K562 (cell line): ENCODE results near the gene HUS1. TPM values are rescaled to one million over a fixed set of nuclear protein-coding genes. Genes with fewer than 3 reads are reported as not detected.

Source experiments
- ATAC-seq: fragments of 200-7000 bp; cut with Tn5 transposase; 3 replicates; pipeline ENCODE4 v1.9.1; 2020; ENCODE audit warnings: moderate library complexity
- BruUV-seq: library from RNA; stranded (reverse); fragments of 400-500 nt; replicated peaks from 2 replicates; lab custom pipeline; 2021; lab: Mats Ljungman, UMichigan
- CTCF ChIA-PET: fragments of 300-600 bp; formaldehyde crosslinking; extraction: SDS; loops from one replicate; lab custom pipeline; 2021; ENCODE audit warnings: low intra/inter-chr PET ratio; lab: Yijun Ruan, JAX
- POLR2A ChIA-PET: fragments of 300-600, 350-650 bp; sonication (Branson Sonifier 250); formaldehyde crosslinking; extraction: SDS; loops from one replicate; lab custom pipeline; 2021; ENCODE audit warnings: antibody characterized with exemption, inconsistent platforms; lab: Yijun Ruan, JAX
- DNase-seq, 4 experiments: peaks; one replicate each; pipeline versions ENCODE4 v3.0.0 to v3.0.0-alpha.2; 2011 to 2018; ENCODE audit warnings: low spot score in 3 of 4, mixed read lengths in 3 of 4; ENCODE audit errors: extremely low read depth in 1 of 4
- FAIRE-seq: peaks from 2 replicates; lab custom pipeline; 2011; peaks lifted over from hg19 to GRCh38; lab: Jason Lieb, UNC
- H2AFZ ChIP-seq: 2 replicates; pipeline ENCODE4 v1.6.0; 2011; ENCODE audit warnings: low read depth, low read length, control low read depth, inconsistent platforms
- H3K27ac ChIP-seq: fragments of 200-600 bp; 3 replicates; pipeline ENCODE4 v1.8.0; 2011; ENCODE audit warnings: low read depth, mild to moderate bottlenecking, control low read depth, inconsistent platforms, low read length, moderate library complexity, mixed read lengths; ENCODE audit errors: extremely low read depth
- H3K27me3 ChIP-seq, 2 experiments: fragments of 300-600 bp in 1 of 2; 2 replicates in 1 of 2; 3 replicates in 1 of 2; pipeline versions ENCODE4 v1.6.0 to v1.8.0; 2011; ENCODE audit warnings: inconsistent platforms in 2 of 2, low read length in 2 of 2, mild to moderate bottlenecking in 1 of 2, mixed read lengths in 1 of 2, moderate library complexity in 1 of 2; ENCODE audit not compliant: control insufficient read depth in 2 of 2, insufficient read depth in 2 of 2
- H3K36me3 ChIP-seq: fragments of 300-600 bp; 3 replicates; pipeline ENCODE4 v1.8.0; 2011; ENCODE audit warnings: mild to moderate bottlenecking, low read length, inconsistent platforms; ENCODE audit not compliant: control insufficient read depth, insufficient read depth
- H3K4me1 ChIP-seq, 2 experiments: fragments of 200-600 bp in 1 of 2; replicated peaks in 1 of 2; 2 replicates in 1 of 2; 3 replicates in 1 of 2; pipeline versions ENCODE4 v1.5.1 to v1.8.0; 2011; ENCODE audit warnings: inconsistent platforms in 2 of 2, low read length in 2 of 2, mild to moderate bottlenecking in 1 of 2, mixed read lengths in 1 of 2, moderate library complexity in 1 of 2; ENCODE audit not compliant: control insufficient read depth in 2 of 2, insufficient read depth in 2 of 2
- H3K4me2 ChIP-seq: 2 replicates; pipeline ENCODE4 v1.6.1; 2011; ENCODE audit warnings: low read length, control low read depth, inconsistent platforms, mixed read lengths; ENCODE audit not compliant: insufficient read depth
- H3K4me3 ChIP-seq: fragments of 200-600 bp; sonication (generic), shearing (Covaris generic); 2 replicates; pipeline ENCODE4 v1.5.1; 2016; ENCODE audit warnings: control low read depth, inconsistent platforms
- H3K79me2 ChIP-seq: fragments of 200-600 bp; 3 replicates; pipeline ENCODE4 v1.8.0; 2011; ENCODE audit warnings: low read length, inconsistent platforms; ENCODE audit not compliant: control insufficient read depth, insufficient read depth
- H3K9ac ChIP-seq, 2 experiments: 2 replicates each; pipeline versions ENCODE4 v1.6.0 to v1.6.1; 2011; ENCODE audit warnings: low read depth in 2 of 2, low read length in 2 of 2, control low read depth in 1 of 2, inconsistent platforms in 1 of 2, mild to moderate bottlenecking in 1 of 2, mixed read lengths in 1 of 2; ENCODE audit not compliant: insufficient read depth in 1 of 2
- H3K9me1 ChIP-seq: one replicate; pipeline ENCODE4 v1.6.0; 2011; ENCODE audit warnings: inconsistent platforms, mild to moderate bottlenecking, low read length, moderate library complexity; ENCODE audit not compliant: control insufficient read depth, insufficient read depth
- H3K9me3 ChIP-seq: replicated peaks from 2 replicates; pipeline ENCODE4 v1.5.1; 2011; ENCODE audit warnings: low read depth, low read length, inconsistent platforms; ENCODE audit not compliant: control insufficient read depth, insufficient read depth
- H4K20me1 ChIP-seq: replicated peaks from 2 replicates; pipeline ENCODE4 v1.6.1; 2011; ENCODE audit warnings: low read length, inconsistent platforms, mixed read lengths; ENCODE audit not compliant: control insufficient read depth, insufficient read depth
- CEBPB ChIP-seq: fragments of 450-650 bp; IDR thresholded peaks from 2 replicates; pipeline ENCODE4 v1.6.1; 2016; ENCODE audit warnings: missing genetic modification characterization, missing compliant biosample characterization
- CHD7 ChIP-seq: fragments of 200-600 bp; sonication (generic); IDR thresholded peaks from one replicate; pipeline ENCODE4 v1.6.1; 2012; ENCODE audit warnings: mild to moderate bottlenecking, low read depth, low read length, inconsistent platforms
- ESRRB ChIP-seq: fragments of 250-450 bp; sonication (Bioruptor Pico); IDR thresholded peaks from 2 replicates; pipeline ENCODE4 v1.5.0; 2020; ENCODE audit warnings: mild to moderate bottlenecking, moderate library complexity, borderline replicate concordance
- EZH2 ChIP-seq: IDR thresholded peaks from 2 replicates; pipeline ENCODE4 v1.6.1; 2012; ENCODE audit warnings: low read depth, mild to moderate bottlenecking, inconsistent platforms, low read length, borderline replicate concordance
- GABPA ChIP-seq: fragments of 200-800 bp; sonication (Bioruptor generic); conservative IDR thresholded peaks from 2 replicates; pipeline ENCODE4 v1.6.1; 2016; ENCODE audit warnings: low read depth, missing genetic modification characterization, missing compliant biosample characterization
- JUNB ChIP-seq: fragments of 450-650 bp; formaldehyde crosslinking; conservative IDR thresholded peaks from 2 replicates; pipeline ENCODE4 v1.4.0; 2020; ENCODE audit warnings: mild to moderate bottlenecking
- MAZ ChIP-seq, 2 experiments: fragments of 450-650 bp in 1 of 2; sonication (generic) in 1 of 2; formaldehyde crosslinking; IDR thresholded peaks in 1 of 2; conservative IDR thresholded peaks in 1 of 2; 2 replicates each; pipeline versions ENCODE4 v1.4.0 to v1.5.0; 2020; ENCODE audit warnings: mild to moderate bottlenecking in 1 of 2, missing genetic modification reagents in 1 of 2
- MBD2 ChIP-seq: sonication (generic); IDR thresholded peaks from 2 replicates; pipeline ENCODE4 v1.6.1; 2016; ENCODE audit warnings: low read depth, borderline replicate concordance
- TEAD4 ChIP-seq, 2 experiments: sonication (generic) in 1 of 2; formaldehyde crosslinking in 1 of 2; IDR thresholded peaks; 2 replicates each; pipeline versions ENCODE4 v1.6.1 to v1.8.0; 2012 to 2022; ENCODE audit warnings: borderline replicate concordance in 1 of 2, inconsistent platforms in 1 of 2, low read length in 1 of 2, mild to moderate bottlenecking in 1 of 2, missing genetic modification reagents in 1 of 2
- TGIF2 ChIP-seq: sonication (generic); formaldehyde crosslinking; IDR thresholded peaks from 2 replicates; pipeline ENCODE4 v1.8.1; 2022; ENCODE audit warnings: mild to moderate bottlenecking, missing genetic modification reagents, moderate library complexity
- ZFP1 ChIP-seq: fragments of 450-650 bp; formaldehyde crosslinking; IDR thresholded peaks from 2 replicates; pipeline ENCODE4 v1.4.0; 2020; ENCODE audit warnings: mild to moderate bottlenecking, mixed read lengths
- ZNF347 ChIP-seq: fragments of 450-650 bp; formaldehyde crosslinking; IDR thresholded peaks from 2 replicates; pipeline ENCODE4 v1.4.0; 2020; ENCODE audit warnings: low read depth, mild to moderate bottlenecking, moderate library complexity
- WGBS: fragments of 100-300 bp; shearing (Covaris generic); methylation state at CpG from one replicate; pipeline ENCODE4 v1.1.6; 2016; ENCODE audit warnings: low coverage, mixed read lengths; ENCODE audit not compliant: insufficient coverage; ENCODE audit errors: missing lambda C conversion rate; 5-methylcytosine and 5-hydroxymethylcytosine counted together
- in situ Hi-C: fragments of 300-500 bp; cut with MboI; formaldehyde crosslinking; loops from 4 replicates; pipeline ENCODE4 v1.15.0; 2018; ENCODE audit warnings: inconsistent platforms, mixed read lengths
- intact Hi-C: fragments of 100-400 bp; cut with micrococcal nuclease; formaldehyde crosslinking; loops from 2 replicates; pipeline ENCODE4 v1.14.2; 2022
- polyA plus RNA-seq, 8 experiments: library from polyadenylated mRNA; depleted of rRNA in 4 of 8; stranded (reverse) in 5 of 8; unstranded in 3 of 8; fragments of >200 nt; fragmentation: Nextera tagmentation in 2 of 8; fragmentation: Illumina TruSeq in 1 of 8; extraction: Ambion mirVana in 2 of 8; extraction: Trizol in 1 of 8; gene quantifications; 2 replicates each; pipeline versions ENCODE4 v1.2.1 to v1.2.3, GENCODE V29; 2011 to 2014; ENCODE audit warnings: inconsistent platforms in 1 of 8, missing spikeins in 1 of 8
- total RNA-seq, 7 experiments: library from RNA; depleted of rRNA in 6 of 7; stranded (reverse); fragments of >200 nt in 6 of 7; fragmentation: Illumina TruSeq in 2 of 7; extraction: Trizol in 2 of 7; gene quantifications; 2 replicates each; pipeline versions ENCODE4 v1.2.1 to v1.2.3, GENCODE V29; 2011 to 2021; ENCODE audit warnings: low replicate concordance in 1 of 7

The HUS1 gene
- total and polyA plus RNA-seq, 9 of the 15 experiments (the other 6 are each of a cell fraction or from before 2014, with no cell fraction given), result 11.5 to 27.0 (median 16.5) TPM

DNA sequence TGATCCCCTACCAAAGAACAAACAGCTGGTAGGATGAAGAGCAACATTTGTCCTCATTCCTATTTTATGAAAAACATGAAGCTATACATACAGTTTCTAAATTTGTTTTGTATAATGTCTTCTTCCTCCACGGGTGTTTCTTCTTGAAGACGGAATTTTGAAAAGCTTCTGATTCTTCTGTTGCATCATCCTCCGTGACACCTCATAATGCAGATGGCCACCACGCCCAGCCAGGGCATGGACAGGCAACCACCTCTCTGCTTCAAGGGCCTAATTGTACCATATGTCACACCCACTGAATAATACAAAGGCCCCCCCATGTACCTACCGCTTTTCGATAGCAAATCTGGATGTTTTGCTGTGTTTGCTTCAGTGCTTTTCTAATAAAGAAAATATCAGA, 49.5 kb upstream of the HUS1 start, which contains the start of gene SUN3:
TSS of gene SUN3 (minus strand) at position 170 of the 400 bp plus-strand sequence. CDS start at position 1, 169 bp downstream.
- ATAC-seq, result peak; percentile 63; the same call in 2 of the 3 replicates
- no peak within 1 kb of the TSS for H3K4me3 ChIP-seq
- no peaks in the 10 kb centered on the region for H3K9me3 ChIP-seq
- H3K9ac ChIP-seq, result no peak within 1 kb of the TSS
- no peaks in the 10 kb centered on the region for H3K9me1 ChIP-seq
- WGBS, result 3% methylated on average over 6 of the region's 6 CpGs
- peak within 1 kb of the TSS; percentile 39 for H3K4me2 ChIP-seq
- no peaks in the 10 kb centered on the region for H4K20me1 ChIP-seq
- CTCF ChIA-PET, result no interaction called here
- H3K27ac ChIP-seq, result no peak within 1 kb of the TSS
- POLR2A ChIA-PET, result no interaction called here
- no peaks in the 10 kb centered on the region; a peak in 2 of 5 replicates for H3K4me1 ChIP-seq
- no peaks in the 10 kb centered on the region for H3K79me2 ChIP-seq
- DNase-seq, result no peak
- no TSS peak for BruUV-seq
- peak within 1 kb of the TSS; percentile 56; the same call in 1 of the 2 replicates for H2AFZ ChIP-seq
- intact Hi-C loops (no loop called here), in situ Hi-C loops (no loop called here)
- no peaks in the 10 kb centered on the region for H3K36me3 ChIP-seq
- H3K27me3 ChIP-seq, result no peaks in the 10 kb centered on the region
- no peak for FAIRE-seq
- TF ChIP-seq MAZ (CRISPR knock-in tag; conservative IDR thresholded peaks at IDR 0.05 in 1 of 2, IDR thresholded peaks at IDR 0.05 in 1 of 2) (no peak), JUNB (no peak), TEAD4 (IDR thresholded peaks at IDR 0.05; ENCODE audit: low read length) (no peak), TEAD4 (CRISPR knock-in tag; IDR thresholded peaks at IDR 0.05; ENCODE audit: borderline replicate concordance) (no peak), MBD2 (no peak), CEBPB (tag) (peak; percentile 67), ESRRB (CRISPR knock-in tag) (no peak), GABPA (no peak), CHD7 (no peak), ZFP1 (CRISPR knock-in tag) (no peak), EZH2 (no peak), ZNF347 (no peak), TGIF2 (no peak)
